AG08396 (cell line): ENCODE results near the gene LARP1B.
"Not testable (repeated sequence)": the region's sequence is repeated elsewhere in the genome, so short reads cannot be mapped to it uniquely, and the experiment has no call there.

ENCODE experiments used
- DNase-seq: peaks from one replicate; pipeline ENCODE4 v3.0.0; 2012; ENCODE audit warnings: low spot score, mixed read lengths

LARP1B gene

DNA sequence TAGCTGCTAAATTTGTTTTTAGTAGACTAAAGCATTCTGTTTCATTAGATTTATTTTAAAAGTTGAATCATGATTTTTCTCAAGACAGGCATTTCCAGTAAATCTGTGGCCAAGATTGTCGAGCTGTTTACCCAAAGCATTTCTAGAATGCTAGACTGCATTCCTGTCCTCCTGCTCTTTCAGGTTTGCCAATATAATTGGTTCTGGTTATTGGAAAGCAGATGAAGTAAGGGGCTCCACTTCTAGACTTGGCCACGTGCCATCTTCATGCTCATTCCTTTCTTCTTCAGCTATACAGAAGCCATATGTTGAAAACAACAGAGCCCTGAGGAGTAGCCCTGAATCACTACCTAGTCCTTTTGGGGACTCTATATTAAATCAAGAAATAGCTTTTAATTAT is 164.0 kb downstream of the LARP1B start:
- DNase-seq: peak; percentile 36

- no peak for DNase-seq
These were observed 167.0 kb downstream of the LARP1B start for GRCh38 chr4:128227991-128228571.

GRCh38 chr4:128228845-128229795 is 168.0 kb downstream of the LARP1B start:
- DNase-seq: no peak

- no peak for DNase-seq
These were observed 171.6 kb downstream of the LARP1B start for GRCh38 chr4:128232719-128233118.

- DNase-seq: no peak
These were observed 173.7 kb downstream of the LARP1B start for GRCh38 chr4:128234836-128235235.

GRCh38 chr4:128241019-128241418 is 179.9 kb downstream of the LARP1B start:
- DNase-seq: no peak

DNA sequence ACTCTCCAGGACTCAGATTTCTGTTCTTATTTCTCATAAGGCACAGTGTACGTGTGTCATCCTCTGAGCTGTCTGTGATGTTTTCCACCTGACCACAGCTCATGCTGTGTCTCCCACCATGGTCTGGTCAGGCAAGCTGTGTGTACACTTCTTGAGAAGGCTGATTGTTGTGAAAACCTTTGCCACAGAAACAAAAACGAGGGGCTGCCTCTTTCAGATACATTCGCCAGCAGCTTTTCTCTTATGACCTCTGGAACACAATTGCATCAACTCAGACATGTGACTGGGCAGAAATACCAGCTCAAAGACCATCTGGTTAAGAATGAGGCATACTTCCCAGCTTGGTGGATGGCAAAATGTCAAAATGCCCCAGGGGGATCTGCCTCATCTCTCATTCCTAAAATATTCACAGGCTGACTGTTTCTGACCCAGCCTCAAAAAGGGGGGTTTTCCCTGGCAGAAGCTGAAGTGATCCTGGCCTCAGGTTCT is 180.4 kb downstream of the LARP1B start:
- DNase-seq: peak; percentile 68

- DNase-seq: no peak
These were observed 180.9 kb downstream of the LARP1B start for GRCh38 chr4:128241981-128242380.

DNA sequence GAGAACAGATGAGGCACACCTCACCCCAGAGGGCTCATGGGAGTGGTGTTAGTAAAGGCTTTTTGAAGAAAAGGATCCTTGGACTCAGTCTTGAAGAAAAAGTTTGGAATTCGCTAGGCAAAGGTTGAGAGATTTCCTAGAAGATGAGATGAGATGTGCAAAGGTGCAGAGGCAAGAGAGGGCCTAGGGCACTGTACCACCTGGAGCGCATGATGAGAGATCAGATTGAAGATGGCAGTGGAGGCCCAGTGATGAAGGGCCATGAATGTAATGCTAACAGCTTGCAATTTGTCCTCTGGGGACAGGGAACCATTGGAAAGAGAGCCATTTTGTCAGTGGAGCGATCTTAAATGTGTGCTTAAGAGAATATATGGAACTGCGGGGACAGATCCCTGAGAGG is 181.5 kb downstream of the LARP1B start:
- DNase-seq: no peak

DNA sequence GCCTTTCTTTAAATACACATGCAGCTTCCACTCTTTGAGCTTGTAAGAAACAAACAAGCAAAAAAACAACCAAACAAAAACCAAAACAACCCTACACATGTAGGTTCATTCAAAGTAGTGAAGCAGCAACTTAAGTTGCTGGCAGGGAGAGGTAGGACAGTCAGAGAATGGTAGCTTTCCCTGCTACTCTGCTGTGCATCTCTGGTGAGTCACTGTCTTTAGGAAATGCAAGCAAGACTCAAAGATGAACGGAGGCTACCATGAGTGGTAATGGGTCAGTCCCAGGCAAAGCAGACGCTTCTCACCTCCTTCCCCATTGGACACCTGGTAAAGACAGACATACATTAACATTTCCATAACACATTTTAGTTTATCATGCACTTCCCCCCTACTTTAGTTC is 183.3 kb downstream of the LARP1B start:
- DNase-seq: no peak

DNA sequence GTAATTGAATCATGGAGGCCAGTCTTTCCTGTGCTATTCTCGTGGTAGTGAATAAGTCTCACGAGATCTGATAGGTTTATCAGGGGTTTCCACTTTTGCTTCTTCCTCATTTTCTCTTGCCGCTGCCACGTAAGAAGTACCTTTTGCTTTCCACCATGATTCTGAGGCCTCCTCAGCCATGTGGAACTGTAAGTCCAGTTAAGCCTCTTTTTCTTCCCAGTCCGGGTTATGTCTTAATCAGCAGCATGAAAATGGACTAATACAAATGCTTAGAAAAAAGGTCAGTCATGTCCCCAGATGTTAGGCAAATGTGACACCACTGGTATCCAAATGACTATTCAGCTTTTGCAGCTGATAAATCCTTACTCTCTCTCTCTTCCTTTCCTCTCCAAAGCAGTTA is 184.3 kb downstream of the LARP1B start:
- DNase-seq: not testable (repeated sequence)

- DNase-seq: no peak
These were observed 186.8 kb downstream of the LARP1B start for GRCh38 chr4:128247906-128248305.

GRCh38 chr4:128249787-128250668 is 188.9 kb downstream of the LARP1B start:
- no peak for DNase-seq

DNA sequence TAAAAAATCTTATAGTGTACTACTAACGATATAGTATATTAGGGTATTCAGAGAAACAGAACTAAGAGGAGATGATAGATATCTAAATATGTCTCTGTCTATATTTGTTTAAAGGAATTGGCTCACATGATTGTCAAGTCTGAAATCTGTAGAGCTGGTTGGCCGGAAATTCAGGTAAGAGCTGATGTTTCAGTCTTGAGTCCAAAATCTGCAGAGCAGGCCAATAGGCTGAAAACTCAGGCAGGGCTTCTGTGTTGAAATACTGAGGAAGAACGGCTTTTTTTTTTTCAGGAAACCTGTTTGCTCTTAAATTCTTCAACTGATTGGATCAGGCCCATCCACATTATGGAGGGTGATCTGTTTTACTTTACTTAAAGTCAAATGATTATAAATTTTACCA is 194.8 kb downstream of the LARP1B start:
- DNase-seq: no peak

DNA sequence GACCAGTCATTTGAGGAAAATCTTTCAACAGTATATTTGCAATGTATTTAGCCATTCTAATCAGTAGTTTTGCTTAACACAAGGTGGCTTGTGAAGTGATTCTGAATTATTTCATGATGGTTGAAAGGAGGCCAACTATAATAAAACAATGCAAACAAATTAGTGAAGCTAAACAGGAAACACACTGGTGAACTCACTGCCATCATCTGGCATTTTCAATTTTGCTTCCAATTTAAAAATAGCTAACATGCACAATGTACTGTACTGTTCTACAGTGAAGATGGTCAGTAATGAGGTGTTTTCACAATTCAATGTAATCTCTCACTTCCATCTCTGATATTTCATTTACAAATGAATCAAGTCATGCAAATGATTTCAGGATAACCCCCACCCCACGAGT is 195.4 kb downstream of the LARP1B start:
- DNase-seq: no peak

DNA sequence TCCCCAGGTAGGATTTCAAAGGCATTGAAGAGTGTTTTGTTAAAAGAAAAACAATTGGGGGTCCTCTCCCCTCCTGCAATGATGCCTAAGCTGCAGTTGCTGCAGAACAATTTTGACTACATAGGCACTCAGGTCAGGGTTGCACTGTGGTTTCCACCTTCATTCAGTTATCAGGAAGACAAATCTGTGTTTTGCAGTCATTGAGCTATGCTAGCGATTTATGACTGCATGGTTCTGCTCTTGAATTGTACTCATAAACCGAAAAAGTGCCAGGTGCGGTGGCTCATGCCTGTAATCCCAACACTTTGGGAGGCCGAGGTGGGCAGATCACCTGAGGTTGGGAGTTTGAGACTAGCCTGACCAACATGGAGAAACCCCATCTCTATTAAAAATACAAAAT is 197.1 kb downstream of the LARP1B start:
- DNase-seq: not testable (repeated sequence)

DNA sequence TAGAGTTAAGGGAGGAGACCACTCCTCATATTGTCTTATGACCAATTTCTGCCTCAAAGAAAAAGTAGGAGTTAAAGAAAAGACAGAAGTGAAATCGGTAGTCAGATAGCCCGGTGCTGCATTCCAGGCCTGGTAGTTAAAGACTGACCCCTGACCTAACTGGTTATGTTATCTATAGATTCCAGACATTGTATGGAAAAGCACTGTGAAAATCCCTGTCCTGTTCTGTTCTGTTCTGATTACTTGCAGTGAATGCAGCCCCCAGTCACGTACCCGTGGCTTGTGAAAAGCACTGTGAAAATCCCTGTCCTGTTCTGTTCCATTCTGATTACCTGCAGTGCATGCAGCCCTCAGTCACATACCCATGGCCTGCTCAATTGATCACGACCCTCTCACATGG is 198.8 kb downstream of the LARP1B start:
- not testable (repeated sequence) for DNase-seq
